Nephron (organoid): ENCODE data around the gene BCL6B.

ENCODE experiments used
- H3K27ac Mint-ChIP-seq, 3 experiments: 2 replicates each; pipeline ENCODE4 v1.8.0; 2020; ENCODE audit warnings: mixed read lengths in 3 of 3, mild to moderate bottlenecking in 2 of 3, moderate library complexity in 1 of 3
- H3K27me3 Mint-ChIP-seq: 2 replicates; pipeline ENCODE4 v1.8.0; 2021; ENCODE audit warnings: low read depth, mild to moderate bottlenecking, moderate library complexity, mixed read lengths
- H3K36me3 Mint-ChIP-seq: 2 replicates; pipeline ENCODE4 v1.8.0; 2020; ENCODE audit warnings: low read depth, mixed read lengths
- H3K4me1 Mint-ChIP-seq: 2 replicates; pipeline ENCODE4 v1.8.0; 2020; ENCODE audit warnings: mixed read lengths
- H3K4me3 Mint-ChIP-seq, 3 experiments: 2 replicates each; pipeline ENCODE4 v1.8.0; 2020; ENCODE audit warnings: mild to moderate bottlenecking in 3 of 3, mixed read lengths in 3 of 3, moderate library complexity in 2 of 3
- H3K9me3 Mint-ChIP-seq: 2 replicates; pipeline ENCODE4 v1.8.0; 2020; ENCODE audit warnings: mixed read lengths
- TF ChIP-seq, protein P1 (sequence below), 3 experiments: fragments of 200-600 bp; sonication (generic); IDR thresholded peaks; one replicate each; pipeline ENCODE4 v1.5.0; 2021; ENCODE audit warnings: antibody characterized with exemption in 3 of 3; ENCODE audit not compliant: unreplicated experiment in 3 of 3

BCL6B gene

DNA sequence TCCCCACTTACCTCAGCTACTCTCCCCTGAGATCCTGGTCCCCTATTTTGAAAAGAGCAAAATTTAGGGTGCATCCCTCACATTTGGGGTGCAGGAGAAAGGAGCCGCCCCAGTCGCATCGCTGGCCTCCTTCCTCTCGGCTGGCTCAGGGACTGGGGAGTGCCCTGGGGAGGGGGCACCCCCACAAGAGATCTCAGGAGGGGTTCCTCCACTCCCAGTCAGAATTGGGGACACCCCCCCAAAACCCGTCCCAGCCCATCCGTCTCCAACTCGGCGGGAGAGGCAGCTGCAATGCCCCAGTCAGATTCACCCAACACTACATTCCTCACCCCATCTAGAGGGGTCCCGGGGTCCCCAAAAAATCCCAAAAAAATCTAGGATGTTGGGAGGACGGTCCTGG lies 3.5 kb upstream of the BCL6B start:
- Mint-ChIP-seq H3K4me1 (peaks cover 40% of the 10 kb centered on the region), H3K27me3 (peaks cover 45% of the 10 kb centered on the region), H3K4me3 (peak overlapping the region; percentile 57 to 77 (median 74)), H3K27ac (peak overlapping the region in 1 of 3 experiments; percentile 44), H3K36me3 (no peaks in the 10 kb centered on the region), H3K9me3 (no peaks in the 10 kb centered on the region)
- TF ChIP-seq, protein P1, sequence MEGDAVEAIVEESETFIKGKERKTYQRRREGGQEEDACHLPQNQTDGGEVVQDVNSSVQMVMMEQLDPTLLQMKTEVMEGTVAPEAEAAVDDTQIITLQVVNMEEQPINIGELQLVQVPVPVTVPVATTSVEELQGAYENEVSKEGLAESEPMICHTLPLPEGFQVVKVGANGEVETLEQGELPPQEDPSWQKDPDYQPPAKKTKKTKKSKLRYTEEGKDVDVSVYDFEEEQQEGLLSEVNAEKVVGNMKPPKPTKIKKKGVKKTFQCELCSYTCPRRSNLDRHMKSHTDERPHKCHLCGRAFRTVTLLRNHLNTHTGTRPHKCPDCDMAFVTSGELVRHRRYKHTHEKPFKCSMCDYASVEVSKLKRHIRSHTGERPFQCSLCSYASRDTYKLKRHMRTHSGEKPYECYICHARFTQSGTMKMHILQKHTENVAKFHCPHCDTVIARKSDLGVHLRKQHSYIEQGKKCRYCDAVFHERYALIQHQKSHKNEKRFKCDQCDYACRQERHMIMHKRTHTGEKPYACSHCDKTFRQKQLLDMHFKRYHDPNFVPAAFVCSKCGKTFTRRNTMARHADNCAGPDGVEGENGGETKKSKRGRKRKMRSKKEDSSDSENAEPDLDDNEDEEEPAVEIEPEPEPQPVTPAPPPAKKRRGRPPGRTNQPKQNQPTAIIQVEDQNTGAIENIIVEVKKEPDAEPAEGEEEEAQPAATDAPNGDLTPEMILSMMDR (IDR thresholded peaks at IDR 0.05; ENCODE audit: unreplicated experiment in 3 of 3), result no peak

DNA sequence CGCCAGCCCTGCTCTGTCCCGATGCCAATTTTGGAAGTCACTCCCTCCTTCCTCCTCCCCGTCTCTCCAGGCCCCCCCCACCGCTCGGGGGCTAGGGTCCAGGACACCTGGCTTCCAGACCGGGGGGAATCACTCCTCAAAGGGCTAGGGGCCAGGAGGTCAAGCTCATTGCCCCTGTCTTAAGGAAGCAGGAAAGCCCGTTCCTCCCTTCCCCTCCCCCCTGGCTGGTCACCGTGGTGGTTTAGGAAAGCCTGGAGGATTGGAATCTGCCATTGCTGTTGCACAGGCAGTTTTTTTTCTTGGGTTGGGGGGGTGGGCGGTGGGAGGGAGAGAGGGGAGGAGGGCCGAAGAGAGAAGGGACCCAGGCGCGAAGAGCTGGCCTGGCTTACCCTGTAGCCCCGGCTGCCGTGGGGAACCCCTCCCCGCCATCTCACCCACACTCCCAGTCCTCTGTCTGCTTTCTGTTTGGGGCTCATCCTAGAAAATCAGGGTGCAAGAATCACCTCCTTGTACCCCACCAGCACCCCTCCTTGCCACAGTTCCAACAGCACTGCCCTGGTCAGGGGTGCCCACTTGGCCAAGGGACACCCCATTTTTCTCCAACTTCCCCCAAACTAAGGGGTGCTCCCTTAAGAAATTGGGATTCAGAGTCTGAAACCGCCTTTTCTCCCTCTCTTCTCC lies 2.9 kb upstream of the BCL6B start:
- Mint-ChIP-seq H3K4me1 (peaks cover 38% of the 10 kb centered on the region), H3K4me3 (peak overlapping the region; percentile 58 to 77 (median 74)), H3K9me3 (no peaks in the 10 kb centered on the region), H3K27ac (peak overlapping the region in 2 of 3 experiments; percentile 64 to 66), H3K27me3 (peaks cover 51% of the 10 kb centered on the region), H3K36me3 (no peaks in the 10 kb centered on the region)
- TF ChIP-seq, protein P1 (IDR thresholded peaks at IDR 0.05; ENCODE audit: unreplicated experiment in 3 of 3), result no peak

DNA sequence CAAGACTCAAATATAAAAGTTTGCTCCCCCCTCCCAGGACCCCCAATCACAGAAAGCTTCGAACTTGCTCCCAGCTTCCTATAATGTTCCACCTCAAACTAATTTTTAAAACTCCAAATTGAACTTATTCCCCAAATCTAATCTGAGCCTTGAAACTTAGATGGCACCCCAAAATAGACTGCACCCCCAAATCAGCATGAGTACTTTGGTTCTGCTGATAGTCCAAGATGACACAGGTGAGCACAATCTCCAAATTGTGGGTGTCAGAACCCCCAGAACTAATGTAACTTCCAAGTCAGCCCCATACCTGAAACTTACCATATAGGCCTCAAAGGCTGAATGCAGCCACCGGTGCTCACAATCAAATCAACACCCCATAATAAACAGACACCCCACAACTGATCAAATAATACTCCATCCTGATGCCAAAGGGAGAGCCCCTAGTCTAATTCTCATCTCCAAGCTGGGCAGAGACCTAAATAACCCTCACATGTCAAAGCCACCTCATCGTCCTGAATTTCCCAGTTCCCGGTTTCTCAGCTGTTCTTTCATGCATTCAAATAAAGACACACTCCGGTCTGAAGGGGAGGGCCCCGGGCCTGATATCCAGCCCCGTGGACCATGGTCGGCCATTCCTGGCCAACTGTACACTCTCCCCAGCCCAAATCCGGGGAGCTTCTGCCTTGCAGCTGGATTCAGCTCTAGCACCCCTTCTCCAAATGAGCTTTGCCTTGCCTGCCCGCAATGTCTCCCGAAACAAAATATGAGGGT lies 1.8 kb upstream of the BCL6B start:
- Mint-ChIP-seq H3K4me1 (peaks cover 27% of the 10 kb centered on the region), H3K9me3 (no peaks in the 10 kb centered on the region), H3K36me3 (no peaks in the 10 kb centered on the region), H3K27ac (peak overlapping the region; percentile 26 to 64 (median 63)), H3K4me3 (peak overlapping the region; percentile 53 to 68 (median 54)), H3K27me3 (peaks cover 59% of the 10 kb centered on the region)
- TF ChIP-seq, protein P1 (IDR thresholded peaks at IDR 0.05; ENCODE audit: unreplicated experiment in 3 of 3), result no peak

DNA sequence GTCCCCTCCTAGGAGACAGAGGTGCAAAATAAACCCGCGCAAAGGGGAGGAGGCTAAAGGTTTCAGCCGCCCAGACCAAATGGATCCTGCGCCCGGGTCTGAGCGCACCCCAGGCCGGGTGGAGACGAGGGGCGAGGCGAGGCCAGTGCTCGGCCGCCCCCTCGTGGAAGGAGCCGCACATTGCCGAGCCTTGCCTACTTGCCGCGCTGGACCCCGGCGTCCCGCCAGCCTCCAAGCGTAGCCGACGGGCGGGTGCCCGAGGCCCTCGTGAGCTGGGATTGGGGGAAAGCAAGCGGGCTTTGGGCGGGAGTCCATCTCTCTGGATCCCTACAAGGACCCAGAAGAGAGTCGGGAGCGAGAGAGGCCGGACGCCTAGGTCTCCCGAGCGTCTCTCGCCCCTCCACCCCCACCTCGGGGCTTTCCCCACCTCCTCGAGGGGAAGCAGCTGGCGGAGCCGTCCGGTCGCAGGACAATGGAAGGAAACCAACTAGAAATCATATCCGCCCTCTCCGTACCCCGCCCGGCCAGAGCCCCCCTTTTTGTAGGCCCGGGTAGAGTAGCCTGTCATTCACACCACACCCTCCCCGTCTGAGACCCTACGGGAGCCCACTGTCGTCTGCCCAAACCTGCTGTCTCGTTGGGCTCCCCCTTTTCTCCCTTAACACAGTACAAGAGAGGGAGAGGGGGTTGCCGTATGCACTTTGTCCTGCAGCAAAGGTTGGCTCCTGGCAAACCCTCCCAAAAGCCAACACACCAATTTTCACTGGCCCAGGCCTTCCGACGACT lies 664 bp upstream of the BCL6B start:
- TF ChIP-seq, protein P1 (IDR thresholded peaks at IDR 0.05; ENCODE audit: unreplicated experiment in 3 of 3), result peak; percentile 92 to 94 (median 93)
- peak overlapping the region; percentile 56 to 76 (median 68) for H3K4me3 Mint-ChIP-seq
- peak overlapping the region in 2 of 3 experiments; percentile 33 to 72 for H3K27ac Mint-ChIP-seq
- peaks cover 70% of the 10 kb centered on the region for H3K27me3 Mint-ChIP-seq
- H3K9me3 Mint-ChIP-seq, result no peaks in the 10 kb centered on the region
- H3K36me3 Mint-ChIP-seq, result no peaks in the 10 kb centered on the region
- peaks cover 25% of the 10 kb centered on the region for H3K4me1 Mint-ChIP-seq

DNA sequence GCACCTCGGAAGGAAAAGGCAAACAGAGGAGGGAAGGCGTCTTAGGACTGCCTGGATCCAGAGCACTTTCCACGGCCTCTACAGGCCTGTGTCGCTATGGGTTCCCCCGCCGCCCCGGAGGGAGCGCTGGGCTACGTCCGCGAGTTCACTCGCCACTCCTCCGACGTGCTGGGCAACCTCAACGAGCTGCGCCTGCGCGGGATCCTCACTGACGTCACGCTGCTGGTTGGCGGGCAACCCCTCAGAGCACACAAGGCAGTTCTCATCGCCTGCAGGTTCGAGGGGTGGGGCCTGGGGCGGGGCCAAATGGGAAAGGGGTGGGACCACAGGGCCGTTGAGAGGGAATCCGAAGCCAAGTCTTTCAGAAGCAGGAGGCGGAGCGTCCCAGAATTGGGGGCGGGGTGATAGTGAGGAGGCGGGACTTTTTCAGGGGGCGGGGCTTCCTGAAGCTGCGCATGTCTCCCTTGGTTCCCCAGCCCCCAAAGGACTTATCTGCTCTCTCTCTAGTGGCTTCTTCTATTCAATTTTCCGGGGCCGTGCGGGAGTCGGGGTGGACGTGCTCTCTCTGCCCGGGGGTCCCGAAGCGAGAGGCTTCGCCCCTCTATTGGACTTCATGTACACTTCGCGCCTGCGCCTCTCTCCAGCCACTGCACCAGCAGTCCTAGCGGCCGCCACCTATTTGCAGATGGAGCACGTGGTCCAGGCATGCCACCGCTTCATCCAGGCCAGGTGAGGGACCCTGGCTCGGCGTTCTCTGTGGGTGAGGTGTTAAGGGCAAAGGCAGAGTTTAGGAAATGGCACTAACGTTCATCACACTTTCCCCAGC lies 939 bp downstream of the BCL6B start:
- Mint-ChIP-seq H3K27me3 (peaks cover 67% of the 10 kb centered on the region), H3K27ac (peak overlapping the region in 2 of 3 experiments; percentile 4 to 72), H3K36me3 (no peaks in the 10 kb centered on the region), H3K9me3 (no peaks in the 10 kb centered on the region), H3K4me3 (peak overlapping the region; percentile 28 to 76 (median 68)), H3K4me1 (peaks cover 17% of the 10 kb centered on the region)
- TF ChIP-seq, protein P1 (IDR thresholded peaks at IDR 0.05; ENCODE audit: unreplicated experiment in 3 of 3), result no peak
